HG03280 (cell line): ENCODE data around the gene CACNA1B.

Experiments
- ATAC-seq: cut with Tn5 transposase; IDR thresholded peaks from one replicate; pipeline ENCODE4 v1.9.1; 2021; ENCODE audit warnings: mild to moderate bottlenecking, moderate library complexity; ENCODE audit not compliant: unreplicated experiment

The CACNA1B gene

GRCh38 chr9:137918331-137919094 is 40.9 kb downstream of the CACNA1B start:
- no peak for ATAC-seq

GRCh38 chr9:137919095-137919465 is 41.5 kb downstream of the CACNA1B start:
- no peak for ATAC-seq

- no peak for ATAC-seq
Measured at GRCh38 chr9:137919649-137920141, 42.1 kb downstream of the CACNA1B start.

GRCh38 chr9:137920753-137921152 is 43.2 kb downstream of the CACNA1B start:
- ATAC-seq = no peak

- no peak for ATAC-seq
Measured at GRCh38 chr9:137924169-137924568, 46.6 kb downstream of the CACNA1B start.

- ATAC-seq = no peak
Measured at GRCh38 chr9:137924761-137925369, 47.3 kb downstream of the CACNA1B start.

- ATAC-seq = no peak
Measured at GRCh38 chr9:137943655-137944054, 66.1 kb downstream of the CACNA1B start.

DNA sequence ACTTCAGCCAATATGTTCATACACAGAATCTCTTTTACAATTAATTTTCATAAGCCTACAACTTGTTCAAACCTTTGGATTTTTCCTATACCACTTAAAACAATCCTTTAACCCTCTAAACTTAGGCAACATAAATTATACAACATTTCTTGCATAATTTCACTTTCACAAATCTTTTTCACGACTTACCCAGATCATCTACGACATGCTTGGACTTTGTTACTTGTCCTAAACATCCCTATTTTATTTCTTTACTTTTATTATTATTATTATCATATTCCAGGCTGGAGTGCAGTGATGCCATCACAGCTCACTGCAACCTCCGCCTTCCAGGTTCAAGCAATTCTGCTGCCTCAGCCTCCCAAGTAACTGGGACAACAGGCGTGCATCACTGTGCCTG is 68.0 kb downstream of the CACNA1B start:
- ATAC-seq = no peak

- ATAC-seq = no peak
Measured at GRCh38 chr9:137946993-137947392, 69.4 kb downstream of the CACNA1B start.

DNA sequence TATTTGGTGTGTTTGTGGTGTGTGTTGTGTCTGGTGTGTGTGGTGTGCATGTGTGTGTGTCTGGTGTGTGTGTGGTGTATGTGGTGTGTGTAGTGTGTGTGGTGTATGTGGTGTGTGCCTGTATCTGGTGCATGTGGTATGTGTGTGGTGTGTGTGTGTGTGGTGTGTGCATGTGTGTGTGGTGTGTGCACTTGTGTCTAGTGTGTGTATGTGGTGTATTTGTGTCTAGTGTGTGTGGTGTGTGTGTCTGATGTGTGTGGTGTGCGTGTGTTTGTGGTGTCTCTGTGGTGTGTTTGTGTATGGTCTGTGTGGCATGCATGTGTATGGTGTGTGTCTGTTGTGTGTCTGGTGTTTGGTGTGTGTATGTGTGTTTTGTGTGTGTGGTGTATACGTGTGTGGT is 71.1 kb downstream of the CACNA1B start:
- no peak for ATAC-seq

- ATAC-seq = no peak
Measured at GRCh38 chr9:137949260-137949659, 71.7 kb downstream of the CACNA1B start.

GRCh38 chr9:137951107-137951506 is 73.5 kb downstream of the CACNA1B start:
- ATAC-seq = no peak

DNA sequence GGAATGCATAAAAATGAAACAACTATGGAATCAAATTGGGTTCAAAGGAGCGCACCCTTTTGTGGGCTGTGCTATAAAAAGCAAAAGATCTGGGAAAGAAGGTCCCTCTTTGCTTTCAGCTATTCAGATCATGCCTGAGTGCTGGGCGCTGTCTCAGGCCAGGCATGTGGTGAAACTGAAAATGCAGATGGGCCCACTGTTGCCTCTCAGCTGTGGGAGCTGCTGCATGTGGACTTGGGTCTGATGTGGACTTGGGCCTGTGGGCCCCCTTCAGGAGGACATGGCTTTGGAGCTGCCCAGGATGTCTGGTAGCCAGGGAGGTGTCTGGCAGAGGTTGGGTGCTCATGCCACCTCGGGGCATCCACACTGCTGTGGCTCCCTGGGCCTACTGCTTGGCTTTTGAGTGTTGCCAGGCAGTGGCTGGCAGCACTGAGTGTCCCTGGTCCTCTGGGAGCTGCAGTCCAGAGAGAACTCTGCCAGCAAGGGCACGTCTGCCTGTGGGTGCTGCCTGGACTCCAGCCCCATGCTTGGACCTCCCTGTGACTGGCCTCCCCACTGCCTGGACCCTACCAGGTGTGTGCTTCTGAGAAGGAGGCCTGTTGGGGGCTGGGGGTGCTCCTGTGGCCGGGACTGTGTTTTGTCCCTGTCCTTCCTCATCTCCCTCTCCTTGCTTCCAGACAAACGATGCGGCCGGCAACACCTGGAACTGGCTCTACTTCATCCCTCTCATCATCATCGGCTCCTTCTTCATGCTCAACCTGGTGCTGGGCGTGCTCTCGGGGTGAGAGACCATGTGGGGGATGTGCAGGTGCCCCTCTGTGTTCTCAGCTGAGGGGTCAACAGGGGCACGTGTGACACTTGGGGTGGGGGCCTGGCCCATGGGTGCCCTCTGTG is 74.3 kb downstream of the CACNA1B start:
- ATAC-seq = no peak

- no peak for ATAC-seq
Measured at GRCh38 chr9:137952976-137953666, 75.5 kb downstream of the CACNA1B start.

- ATAC-seq = no peak
Measured at GRCh38 chr9:137953683-137954438, 76.3 kb downstream of the CACNA1B start.

GRCh38 chr9:137955224-137955570 is 77.6 kb downstream of the CACNA1B start:
- no peak for ATAC-seq

DNA sequence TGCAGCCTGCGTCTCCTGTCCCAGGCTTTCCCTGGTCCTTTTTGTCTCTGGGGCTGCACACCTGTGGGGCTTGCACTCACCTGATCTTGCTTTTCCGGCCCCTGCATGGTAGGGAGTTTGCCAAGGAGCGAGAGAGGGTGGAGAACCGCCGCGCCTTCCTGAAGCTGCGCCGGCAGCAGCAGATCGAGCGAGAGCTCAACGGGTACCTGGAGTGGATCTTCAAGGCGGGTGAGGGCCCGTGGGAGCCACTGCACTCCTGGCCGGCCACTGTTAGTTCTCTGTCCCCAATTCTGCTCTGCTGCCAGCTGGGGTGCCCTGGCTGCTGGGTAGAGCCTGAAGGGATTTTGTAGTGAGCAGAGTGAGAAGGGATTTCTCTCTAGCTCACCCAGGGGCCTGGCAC is 78.0 kb downstream of the CACNA1B start:
- no peak for ATAC-seq

DNA sequence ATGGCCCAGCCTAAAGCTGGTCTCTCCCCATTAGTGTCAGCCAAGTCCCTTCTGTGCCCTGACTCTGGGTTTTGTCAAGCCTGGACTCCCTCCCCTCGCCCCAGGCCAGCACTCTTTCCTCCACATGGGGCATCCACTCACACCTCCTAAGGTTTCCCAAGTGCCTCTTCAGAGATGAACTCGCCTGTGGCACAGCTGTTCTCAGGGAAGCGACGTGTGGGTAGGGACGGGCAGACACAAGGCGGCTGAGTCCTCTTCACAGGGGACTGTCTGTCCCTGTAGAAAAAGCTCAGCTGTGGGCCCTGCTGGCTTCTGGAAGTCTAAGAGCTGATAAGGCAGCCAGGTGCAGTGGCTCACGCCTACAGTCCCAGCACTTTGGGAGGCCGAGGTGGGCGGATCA is 78.5 kb downstream of the CACNA1B start:
- ATAC-seq = no peak

DNA sequence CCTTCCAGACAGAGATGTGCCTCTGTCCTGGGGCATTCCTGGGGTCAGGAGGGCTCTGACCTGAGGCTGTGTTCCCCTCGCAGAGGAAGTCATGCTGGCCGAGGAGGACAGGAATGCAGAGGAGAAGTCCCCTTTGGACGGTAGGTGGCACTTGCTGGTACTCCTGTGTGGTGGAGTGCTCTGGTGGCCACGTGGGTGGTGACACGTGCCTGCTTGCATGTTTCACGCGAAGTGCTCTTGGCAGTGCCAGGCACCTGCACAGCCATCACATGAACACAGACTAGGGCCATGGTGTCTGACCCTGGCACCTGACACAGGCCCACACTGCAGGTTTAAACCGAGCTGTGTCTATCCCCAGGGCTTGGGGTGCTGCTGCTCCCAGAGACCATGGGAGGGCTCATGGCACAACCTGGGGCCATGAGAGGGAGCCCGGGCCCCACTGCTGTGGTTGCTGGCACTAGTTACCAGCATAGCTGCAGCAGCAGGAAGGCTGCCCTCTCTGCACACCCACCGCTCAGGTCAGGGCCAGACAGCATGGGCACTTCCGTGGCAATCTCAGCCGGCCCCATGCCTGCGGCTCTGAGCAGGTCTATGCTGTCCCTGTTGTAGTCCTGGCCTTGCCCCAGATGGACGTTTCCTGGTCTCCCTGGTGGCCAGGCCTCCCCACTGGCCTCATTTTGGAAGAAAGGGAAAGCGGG is 79.3 kb downstream of the CACNA1B start:
- ATAC-seq = no peak
